Left kidney (tissue), 2 donors: ENCODE measurements around the gene UCK1. TPM values are rescaled to one million over a fixed set of nuclear protein-coding genes. Genes with fewer than 3 reads are reported as not detected.

Experiments used
- DNase-seq: peaks from one replicate; pipeline ENCODE4 v3.0.0-alpha.2; 2013
- polyA plus RNA-seq: library from polyadenylated mRNA; unstranded; fragments of 120-200 nt; gene quantifications from one replicate; pipeline ENCODE4 v1.2.1, GENCODE V29; 2013; ENCODE audit not compliant: insufficient read length

UCK1 gene
- polyA plus RNA-seq, 1 donor, result 37.5 TPM

GRCh38 chr9:131477367-131477766 is 53.7 kb downstream of the UCK1 start:
- DNase-seq, result no peak

- no peak for DNase-seq
Observed at GRCh38 chr9:131476777-131477345, 54.2 kb downstream of the UCK1 start.

GRCh38 chr9:131475956-131476776 is 54.9 kb downstream of the UCK1 start:
- no peak for DNase-seq

GRCh38 chr9:131475111-131475955 is 55.7 kb downstream of the UCK1 start:
- DNase-seq, result no peak

GRCh38 chr9:131474711-131475110 is 56.4 kb downstream of the UCK1 start:
- DNase-seq, result no peak

- no peak for DNase-seq
Observed at GRCh38 chr9:131473891-131474290, 57.2 kb downstream of the UCK1 start.

Other genes starting within 250 kb of the UCK1 start
- gene PLPP7, start 241.5 kb downstream of the UCK1 start, polyA plus RNA-seq, result 1.9 TPM
- 189 TPM for gene PRRC2B, start 137.2 kb downstream of the UCK1 start, polyA plus RNA-seq
- gene POMT1, start 28.3 kb downstream of the UCK1 start, polyA plus RNA-seq, result 44.6 TPM
- 1.2 TPM for gene PRRT1B, start 14.3 kb upstream of the UCK1 start, polyA plus RNA-seq
- gene RAPGEF1, start 208.8 kb upstream of the UCK1 start, polyA plus RNA-seq, result 40.2 TPM